Suprapubic skin (tissue), 4 donors: ENCODE measurements around the gene DCXR. TPM values are rescaled to one million over a fixed set of nuclear protein-coding genes. Genes with fewer than 3 reads are reported as not detected.
A peak's percentile ranks its signal among the peaks of the same experiment; 100 is the strongest.

Source experiments
- DNase-seq, 2 donors: peaks; one replicate each; pipeline ENCODE4 v3.0.0-alpha.2; 2019; ENCODE audit warnings: low spot score in 2 of 2
- H3K27ac ChIP-seq: fragments of 200-600 bp; sonication (generic); one replicate; pipeline ENCODE4 v1.5.1; 2019
- H3K27me3 ChIP-seq: fragments of 200-600 bp; sonication (generic); one replicate; pipeline ENCODE4 v1.5.1; 2019
- H3K36me3 ChIP-seq: fragments of 200-600 bp; sonication (generic); one replicate; pipeline ENCODE4 v1.5.1; 2019
- H3K4me1 ChIP-seq: fragments of 200-600 bp; sonication (generic); one replicate; pipeline ENCODE4 v1.5.1; 2019
- H3K4me3 ChIP-seq: fragments of 200-600 bp; sonication (generic); one replicate; pipeline ENCODE4 v1.5.1; 2019; ENCODE audit warnings: mild to moderate bottlenecking
- H3K9me3 ChIP-seq: fragments of 200-600 bp; sonication (generic); one replicate; pipeline ENCODE4 v1.5.1; 2019
- EP300 ChIP-seq: sonication (generic); formaldehyde crosslinking; IDR thresholded peaks from one replicate; pipeline ENCODE4 v1.6.1; 2017; ENCODE audit warnings: antibody characterized with exemption
- POLR2A ChIP-seq, 2 donors: fragments of 450-650 bp; IDR thresholded peaks; one replicate each; pipeline ENCODE4 v1.6.1; 2017; ENCODE audit warnings: antibody characterized with exemption in 2 of 2, mild to moderate bottlenecking in 2 of 2, moderate library complexity in 2 of 2
- POLR2AphosphoS5 ChIP-seq, 3 donors: sonication (generic); formaldehyde crosslinking; IDR thresholded peaks; one replicate each; pipeline ENCODE4 v1.6.1; 2017; ENCODE audit warnings: antibody characterized with exemption in 3 of 3
- WGBS: methylation state at CpG from one replicate; pipeline ENCODE4 v1.1.5; 2018; 5-methylcytosine and 5-hydroxymethylcytosine counted together
- total RNA-seq, 4 donors: library from RNA; depleted of rRNA; stranded (reverse); fragments of >200 nt; gene quantifications; one replicate each; pipeline ENCODE4 v1.1.0, GENCODE V29; 2016
- TF ChIP-seq, protein P1 (sequence below), 2 donors: fragments of 200-600 bp in 1 of 2; fragments of 450-650 bp in 1 of 2; sonication (generic) in 1 of 2; IDR thresholded peaks; one replicate each; pipeline ENCODE4 v1.5.1; 2016 to 2019; ENCODE audit warnings: antibody characterized with exemption in 2 of 2, mild to moderate bottlenecking in 1 of 2, moderate library complexity in 1 of 2

The DCXR gene
- total RNA-seq, 4 donors from 2014 or later: 160 to 267 (median 222) TPM

GRCh38 chr17:82050761-82051641 is 13.5 kb upstream of the DCXR start:
- Histone ChIP-seq H3K4me3 (peak overlapping the region; percentile 85), H3K36me3 (peaks cover 54% of the 10 kb centered on the region), H3K27ac (peak overlapping the region; percentile 77), H3K4me1 (peaks cover 42% of the 10 kb centered on the region), H3K9me3 (no peaks in the 10 kb centered on the region), H3K27me3 (no peaks in the 10 kb centered on the region)
- WGBS: 55% methylated on average over 8 of the region's 79 CpGs
- no peak for DNase-seq
- TF ChIP-seq POLR2AphosphoS5 (IDR thresholded peaks at IDR 0.05): no peak
- TF ChIP-seq EP300: no peak
- TF ChIP-seq, protein P1, sequence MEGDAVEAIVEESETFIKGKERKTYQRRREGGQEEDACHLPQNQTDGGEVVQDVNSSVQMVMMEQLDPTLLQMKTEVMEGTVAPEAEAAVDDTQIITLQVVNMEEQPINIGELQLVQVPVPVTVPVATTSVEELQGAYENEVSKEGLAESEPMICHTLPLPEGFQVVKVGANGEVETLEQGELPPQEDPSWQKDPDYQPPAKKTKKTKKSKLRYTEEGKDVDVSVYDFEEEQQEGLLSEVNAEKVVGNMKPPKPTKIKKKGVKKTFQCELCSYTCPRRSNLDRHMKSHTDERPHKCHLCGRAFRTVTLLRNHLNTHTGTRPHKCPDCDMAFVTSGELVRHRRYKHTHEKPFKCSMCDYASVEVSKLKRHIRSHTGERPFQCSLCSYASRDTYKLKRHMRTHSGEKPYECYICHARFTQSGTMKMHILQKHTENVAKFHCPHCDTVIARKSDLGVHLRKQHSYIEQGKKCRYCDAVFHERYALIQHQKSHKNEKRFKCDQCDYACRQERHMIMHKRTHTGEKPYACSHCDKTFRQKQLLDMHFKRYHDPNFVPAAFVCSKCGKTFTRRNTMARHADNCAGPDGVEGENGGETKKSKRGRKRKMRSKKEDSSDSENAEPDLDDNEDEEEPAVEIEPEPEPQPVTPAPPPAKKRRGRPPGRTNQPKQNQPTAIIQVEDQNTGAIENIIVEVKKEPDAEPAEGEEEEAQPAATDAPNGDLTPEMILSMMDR (IDR thresholded peaks at IDR 0.05): no peak
- TF ChIP-seq POLR2A (IDR thresholded peaks at IDR 0.05): no peak

- no peaks in the 10 kb centered on the region for H3K9me3 ChIP-seq
- TF ChIP-seq POLR2A (IDR thresholded peaks at IDR 0.05): no peak
- TF ChIP-seq POLR2AphosphoS5 (IDR thresholded peaks at IDR 0.05): no peak
- TF ChIP-seq EP300: no peak
- TF ChIP-seq, protein P1 (IDR thresholded peaks at IDR 0.05): no peak
- H3K27me3 ChIP-seq: no peaks in the 10 kb centered on the region
- no peak for DNase-seq
- 86% methylated on average over 20 of the region's 28 CpGs for WGBS
- peak overlapping the region; percentile 85 for H3K4me3 ChIP-seq
- H3K27ac ChIP-seq: no peak overlapping the region
- H3K36me3 ChIP-seq: peaks cover 46% of the 10 kb centered on the region
- peaks cover 41% of the 10 kb centered on the region for H3K4me1 ChIP-seq
Observed at GRCh38 chr17:82050152-82050760, 12.8 kb upstream of the DCXR start.

GRCh38 chr17:82049521-82049971 is 12.0 kb upstream of the DCXR start:
- Histone ChIP-seq H3K4me3 (no peak overlapping the region), H3K4me1 (peaks cover 38% of the 10 kb centered on the region), H3K27me3 (no peaks in the 10 kb centered on the region), H3K36me3 (peaks cover 39% of the 10 kb centered on the region), H3K27ac (no peak overlapping the region), H3K9me3 (no peaks in the 10 kb centered on the region)
- TF ChIP-seq POLR2AphosphoS5 (IDR thresholded peaks at IDR 0.05) (no peak), POLR2A (IDR thresholded peaks at IDR 0.05) (no peak)
- TF ChIP-seq, protein P1 (IDR thresholded peaks at IDR 0.05): no peak
- WGBS: 95% methylated on average over 4 of the region's 16 CpGs
- DNase-seq: no peak

DNA sequence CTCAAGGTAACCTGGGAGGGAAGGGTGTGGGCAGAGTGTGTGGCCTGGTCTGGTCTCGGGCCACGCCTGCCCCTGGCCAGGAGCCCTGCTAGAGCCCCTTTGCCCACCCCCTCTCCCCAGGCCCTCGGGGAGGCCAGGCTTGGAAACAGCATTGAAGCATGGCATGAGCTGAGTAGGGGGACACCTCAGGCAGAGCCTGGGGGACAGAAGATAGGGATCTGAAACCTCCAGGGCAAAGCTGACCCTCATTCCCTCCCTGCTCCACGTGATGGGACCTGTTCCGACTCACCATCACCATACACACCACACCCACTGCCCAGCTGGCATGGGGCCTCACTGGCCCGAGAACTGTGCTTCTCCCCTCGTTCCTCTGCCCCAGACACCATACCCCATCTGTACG is 11.6 kb upstream of the DCXR start:
- H3K36me3 ChIP-seq: peaks cover 36% of the 10 kb centered on the region
- TF ChIP-seq EP300 (no peak), POLR2A (IDR thresholded peaks at IDR 0.05) (no peak), POLR2AphosphoS5 (IDR thresholded peaks at IDR 0.05) (no peak)
- TF ChIP-seq, protein P1 (IDR thresholded peaks at IDR 0.05): no peak
- whole genome bisulfite sequencing: 80% methylated on average over 2 of the region's 8 CpGs

GRCh38 chr17:82048571-82048971 is 11.1 kb upstream of the DCXR start:
- Histone ChIP-seq H3K36me3 (peaks cover 31% of the 10 kb centered on the region), H3K4me3 (no peak overlapping the region), H3K27ac (no peak overlapping the region), H3K4me1 (peaks cover 32% of the 10 kb centered on the region), H3K9me3 (no peaks in the 10 kb centered on the region), H3K27me3 (no peaks in the 10 kb centered on the region)
- DNase-seq: no peak
- TF ChIP-seq EP300: no peak
- TF ChIP-seq, protein P1 (IDR thresholded peaks at IDR 0.05): no peak
- no peak for TF ChIP-seq POLR2AphosphoS5 (IDR thresholded peaks at IDR 0.05)
- TF ChIP-seq POLR2A (IDR thresholded peaks at IDR 0.05): no peak
- WGBS: 90% methylated on average over 20 of the region's 20 CpGs

More for the DNA sequence above, 11.6 kb upstream of the DCXR start:
- H3K4me3 ChIP-seq: no peak overlapping the region
- peaks cover 38% of the 10 kb centered on the region for H3K4me1 ChIP-seq
- no peak overlapping the region for H3K27ac ChIP-seq
- no peaks in the 10 kb centered on the region for H3K9me3 ChIP-seq
- no peaks in the 10 kb centered on the region for H3K27me3 ChIP-seq
- no peak for DNase-seq
